Effector CD4-positive, alpha-beta T cell (primary cell): ENCODE measurements around the gene NHLH1.

ENCODE experiments used
- DNase-seq: peaks from one replicate; pipeline ENCODE4 v3.0.0-alpha.2; 2020

The NHLH1 gene

GRCh38 chr1:160359559-160360226, 7.2 kb upstream of the NHLH1 start:
- DNase-seq: no peak

DNA sequence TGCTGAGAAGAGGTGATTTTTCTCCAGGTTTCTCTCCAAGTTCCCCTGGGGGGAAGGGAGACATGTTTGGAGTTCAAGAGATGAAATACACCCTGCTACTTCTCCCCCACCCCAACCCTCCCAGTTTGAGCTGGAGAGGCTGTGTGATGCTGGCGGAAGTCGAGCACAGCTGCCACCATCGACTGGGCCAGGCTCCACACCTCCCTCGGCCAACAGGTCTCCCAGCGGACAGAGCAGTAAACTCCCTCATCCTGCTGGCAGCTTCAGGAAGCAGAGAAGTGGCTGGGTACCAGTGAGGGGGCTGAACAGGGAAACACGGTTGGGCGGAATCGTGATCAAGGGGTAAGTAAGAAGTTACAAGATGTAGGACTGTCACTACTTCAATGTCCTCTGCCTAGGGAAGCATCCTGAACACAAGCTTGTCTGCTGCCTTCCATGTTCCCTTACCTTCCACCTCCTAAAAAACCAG, 6.6 kb upstream of the NHLH1 start:
- no peak for DNase-seq

GRCh38 chr1:160361199-160361598, 5.7 kb upstream of the NHLH1 start:
- no peak for DNase-seq

- DNase-seq: no peak
These were observed 5.1 kb upstream of the NHLH1 start for GRCh38 chr1:160361814-160362167.

GRCh38 chr1:160362168-160362957, 4.5 kb upstream of the NHLH1 start:
- no peak for DNase-seq

DNA sequence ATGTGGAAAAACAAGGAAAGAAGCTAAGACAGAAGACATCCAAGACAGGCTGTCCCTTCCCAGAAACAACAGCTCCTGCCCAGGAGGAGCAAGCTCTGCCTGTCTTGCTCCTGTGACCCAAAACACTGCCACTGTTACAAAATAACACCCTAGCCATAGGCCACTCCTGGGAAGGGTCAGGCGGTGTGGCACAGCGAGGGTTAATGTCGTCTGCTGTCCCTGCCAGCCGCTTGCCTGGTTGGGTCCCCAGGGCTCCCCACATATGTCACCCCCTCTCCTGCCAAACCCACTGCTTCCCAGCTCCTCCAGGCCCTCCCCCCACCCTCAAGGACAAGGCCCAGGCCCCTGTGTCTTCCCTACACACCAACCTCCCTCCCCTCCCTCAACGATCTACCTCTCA, 3.9 kb upstream of the NHLH1 start:
- DNase-seq: no peak

DNA sequence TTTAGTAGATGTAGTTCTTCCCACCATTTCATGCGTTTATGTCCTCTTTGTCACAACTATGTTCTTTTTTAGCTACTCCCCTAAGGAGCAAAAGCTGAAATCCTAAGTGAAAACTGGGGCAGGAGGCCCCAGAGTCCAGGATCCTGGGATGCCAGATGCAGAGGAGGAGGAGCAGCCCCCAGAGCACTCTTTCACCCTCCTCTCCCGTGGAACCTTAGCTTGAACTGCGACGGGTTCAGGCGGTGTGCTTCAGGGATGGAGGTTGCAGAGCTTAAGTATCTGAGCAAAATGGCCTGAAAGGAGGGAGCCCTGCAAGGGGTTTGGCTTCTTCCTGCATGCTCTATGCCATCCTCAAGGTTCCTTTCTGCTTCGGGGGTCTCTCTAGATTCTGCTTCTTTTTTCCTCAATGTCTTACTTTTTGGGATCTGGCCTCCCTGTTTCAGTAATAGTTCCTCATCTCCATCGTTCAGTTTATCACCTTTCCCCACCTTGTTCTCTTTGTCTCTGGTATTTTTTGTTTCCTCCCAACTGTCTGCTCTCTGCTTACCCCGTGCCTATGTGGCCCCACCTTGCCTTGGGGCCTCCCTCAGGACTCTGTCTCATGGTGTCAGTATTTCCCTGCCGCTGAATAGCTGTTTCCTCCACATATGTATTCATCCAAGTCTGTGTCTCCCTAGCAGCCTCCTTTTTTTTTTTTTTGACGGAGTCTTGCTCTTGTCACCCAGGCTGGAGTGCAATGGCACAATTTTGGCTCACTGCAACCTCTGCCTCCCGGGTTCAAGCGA, 2.7 kb upstream of the NHLH1 start:
- DNase-seq: no peak

GRCh38 chr1:160365325-160365724, 1.5 kb upstream of the NHLH1 start:
- no peak for DNase-seq

DNA sequence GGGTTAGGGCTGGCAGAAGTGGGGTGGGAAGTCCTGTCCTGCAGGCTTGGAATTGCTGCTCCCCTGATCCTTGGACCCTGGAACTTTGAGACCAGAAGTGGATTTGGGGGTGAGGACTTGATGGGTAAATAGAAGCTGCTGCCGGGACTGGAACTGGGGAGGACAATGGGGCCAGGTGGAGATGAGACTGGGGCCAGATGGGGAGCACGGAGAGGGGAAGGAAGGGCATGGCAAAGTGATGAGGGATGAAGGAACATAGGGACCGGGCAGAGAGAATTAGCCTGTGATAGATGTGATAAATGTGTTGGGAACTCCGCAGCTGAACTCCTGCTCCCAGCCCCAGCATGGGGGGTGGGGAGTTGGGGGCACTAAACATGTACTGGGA, 637 bp downstream of the NHLH1 start:
- no peak for DNase-seq

- DNase-seq: no peak
These were observed 1.4 kb downstream of the NHLH1 start for GRCh38 chr1:160367934-160368923.

DNA sequence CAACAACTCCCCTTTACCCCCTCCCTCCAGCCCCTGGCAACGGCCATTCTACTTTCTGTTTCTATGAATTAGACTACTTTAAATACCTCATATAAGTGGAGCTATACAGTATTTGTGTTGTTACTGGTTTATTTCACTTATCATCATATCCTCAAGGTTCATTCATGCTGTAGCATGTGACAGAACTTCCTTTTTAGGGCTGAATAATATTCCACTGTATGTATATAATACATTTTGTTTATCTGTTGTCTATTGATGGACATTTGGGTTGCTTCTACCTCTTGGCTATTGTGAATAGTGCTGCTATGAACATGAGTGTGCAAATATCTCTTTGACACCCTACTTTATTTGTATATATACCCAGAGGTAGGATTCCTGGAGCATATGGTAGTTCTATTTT, 2.2 kb downstream of the NHLH1 start:
- DNase-seq: no peak

GRCh38 chr1:160370561-160371345, 3.9 kb downstream of the NHLH1 start:
- DNase-seq: no peak

GRCh38 chr1:160371346-160371631, 4.4 kb downstream of the NHLH1 start:
- DNase-seq: no peak

DNA sequence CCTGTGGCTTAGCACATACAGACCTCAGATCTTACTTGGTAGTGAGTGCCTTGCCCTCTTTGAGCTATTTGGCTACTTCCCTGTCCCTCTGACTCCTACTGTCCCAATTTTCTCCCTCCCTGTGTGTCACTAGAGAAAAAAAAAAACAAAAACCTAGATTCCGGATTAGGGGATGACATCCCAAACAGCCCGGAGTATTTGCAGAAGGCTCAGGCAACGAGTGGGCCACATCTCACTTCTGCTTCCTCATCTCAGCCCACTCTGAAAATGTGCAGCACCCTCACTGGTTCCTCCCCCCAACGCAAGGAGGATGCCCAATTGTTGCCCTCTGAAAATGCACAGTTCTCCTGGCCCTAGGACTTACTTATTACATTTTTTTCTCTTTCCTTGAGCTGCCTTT, 4.9 kb downstream of the NHLH1 start:
- DNase-seq: no peak

- no peak for DNase-seq
These were observed 6.8 kb downstream of the NHLH1 start for GRCh38 chr1:160373696-160374095.

DNA sequence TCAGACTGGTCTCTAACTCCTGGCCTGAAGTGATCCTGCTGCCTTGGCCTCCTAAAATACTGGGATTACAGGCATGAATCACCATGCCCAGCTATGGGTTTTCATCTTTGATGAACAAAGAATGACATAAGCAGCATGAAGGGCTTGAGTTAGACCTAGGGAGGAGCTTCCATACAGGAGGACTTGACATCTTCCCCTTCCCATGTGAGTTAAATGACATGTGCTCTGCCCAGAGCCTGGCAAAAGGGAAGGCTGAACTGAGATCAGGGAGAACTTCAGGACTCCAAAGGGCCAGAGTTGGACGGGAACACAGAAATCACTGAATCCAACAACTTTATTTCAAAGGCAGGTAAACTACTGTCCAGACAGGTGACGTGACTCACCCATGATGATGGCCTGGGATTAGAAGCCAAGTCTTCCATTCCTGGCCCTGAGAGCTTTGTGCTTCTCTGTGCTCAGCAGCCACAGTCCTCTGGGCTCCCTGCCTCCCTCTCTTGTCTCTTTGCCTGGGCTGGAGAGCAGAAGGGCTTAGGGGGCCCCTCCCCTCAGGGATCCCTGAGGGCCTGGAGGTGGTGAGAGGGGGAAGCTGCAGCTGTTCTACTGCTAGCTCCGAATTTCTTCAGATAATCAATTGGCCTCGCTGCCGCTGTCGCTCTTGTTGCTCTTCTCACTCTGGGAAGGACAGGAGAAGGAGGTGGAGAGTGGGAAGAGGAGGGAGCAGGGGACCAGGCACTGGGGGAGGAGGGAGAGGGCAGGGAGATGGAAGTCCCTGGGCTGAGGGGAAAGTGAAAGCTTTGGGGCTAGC, 7.6 kb downstream of the NHLH1 start:
- DNase-seq: no peak

DNA sequence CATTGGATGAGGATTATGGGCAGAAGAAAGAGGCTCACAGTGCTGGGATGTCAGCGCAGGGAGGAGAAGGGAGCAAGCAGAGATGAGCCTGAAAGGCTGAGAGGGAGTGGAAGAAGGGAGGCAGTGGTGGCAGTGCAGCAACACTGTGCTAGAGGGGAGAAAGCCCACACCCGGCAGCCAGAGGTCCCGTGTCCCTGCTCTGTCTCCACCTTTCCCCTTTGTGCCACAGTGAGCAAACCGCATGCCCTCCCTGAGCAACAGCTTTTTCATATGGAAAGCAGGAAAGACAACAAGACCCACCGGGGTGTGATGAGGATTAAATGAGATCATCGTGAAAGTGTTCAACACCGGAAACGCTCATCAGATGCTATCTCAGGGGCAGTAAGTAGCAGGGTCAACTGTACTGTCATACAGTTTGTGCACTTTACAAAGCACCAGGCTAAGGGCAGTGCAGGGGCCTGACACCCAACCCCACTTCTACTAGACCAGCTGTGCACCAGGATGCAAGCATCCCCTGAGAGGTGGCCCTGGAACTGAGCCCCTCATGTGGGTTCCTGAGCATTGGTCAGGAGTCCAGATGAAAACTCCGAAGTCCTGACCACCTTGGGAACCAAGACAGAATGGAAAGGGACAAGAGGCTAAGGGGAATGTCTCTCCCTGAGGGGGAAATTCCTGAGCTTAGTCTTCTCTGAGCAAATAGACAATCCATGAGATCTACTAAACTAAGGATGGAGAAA, 9.1 kb downstream of the NHLH1 start:
- no peak for DNase-seq

DNA sequence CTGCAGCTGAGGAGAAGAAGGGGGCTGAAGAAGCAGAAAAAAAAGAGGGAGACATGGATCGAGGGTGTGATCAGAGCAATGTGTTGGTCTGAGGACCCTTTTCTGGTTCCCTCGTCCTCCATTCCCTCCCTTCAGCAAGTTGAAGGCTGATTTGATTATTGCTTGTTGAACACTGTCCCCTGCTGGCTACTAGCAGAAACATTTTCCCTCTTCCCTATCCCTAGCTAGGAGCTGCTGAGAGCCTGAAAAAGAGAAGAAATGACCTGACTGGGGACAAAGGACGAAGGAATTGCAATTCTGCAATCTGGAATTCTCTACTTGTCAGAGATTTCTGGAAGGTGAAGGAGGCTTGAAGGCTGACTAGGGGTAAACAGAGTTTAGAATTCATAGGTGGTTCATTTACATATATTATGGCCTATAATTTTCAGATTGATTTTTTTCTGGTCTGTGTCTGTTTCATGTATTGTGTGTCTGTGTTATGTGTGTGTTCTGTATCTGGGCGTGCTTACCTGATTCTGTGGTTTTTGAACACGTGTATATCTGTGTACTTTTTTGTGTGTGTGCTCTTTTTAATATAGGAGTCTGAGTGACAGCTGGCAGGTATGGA, 9.8 kb downstream of the NHLH1 start:
- no peak for DNase-seq

GRCh38 chr1:160377585-160378206, 10.8 kb downstream of the NHLH1 start:
- no peak for DNase-seq
